Measurements from ENCODE around the gene PTGER3.

GRCh38 chr1:71028981-71029380, 18.6 kb downstream of the PTGER3 start:
- TF ChIP-seq EZH2phosphoT487 (IDR thresholded peaks at IDR 0.05; ENCODE audit: unreplicated experiment) (no peak), CTCF (conservative IDR thresholded peaks at IDR 0.05; ENCODE audit: low read depth in 2 of 2) (no peak), POLR2AphosphoS5 (IDR thresholded peaks at IDR 0.05; ENCODE audit: low read depth) (no peak), EZH2 (IDR thresholded peaks at IDR 0.05; ENCODE audit: low read depth, unreplicated experiment) (no peak), CREB1 (CRISPR knock-in tag; IDR thresholded peaks at IDR 0.05; ENCODE audit: low read depth) (no peak), ZNF331 (CRISPR knock-in tag; IDR thresholded peaks at IDR 0.05; ENCODE audit: low read depth) (no peak), ZNF114 (CRISPR knock-in tag; IDR thresholded peaks at IDR 0.05) (no peak), JUNB (IDR thresholded peaks at IDR 0.05; ENCODE audit: unreplicated experiment) (no peak), NANOG (IDR thresholded peaks at IDR 0.05; ENCODE audit: borderline replicate concordance) (no peak), ZNF462 (CRISPR knock-in tag; IDR thresholded peaks at IDR 0.05) (no peak), STAT1 (IDR thresholded peaks at IDR 0.05; ENCODE audit: unreplicated experiment) (no peak)
- TF ChIP-seq, protein P1, sequence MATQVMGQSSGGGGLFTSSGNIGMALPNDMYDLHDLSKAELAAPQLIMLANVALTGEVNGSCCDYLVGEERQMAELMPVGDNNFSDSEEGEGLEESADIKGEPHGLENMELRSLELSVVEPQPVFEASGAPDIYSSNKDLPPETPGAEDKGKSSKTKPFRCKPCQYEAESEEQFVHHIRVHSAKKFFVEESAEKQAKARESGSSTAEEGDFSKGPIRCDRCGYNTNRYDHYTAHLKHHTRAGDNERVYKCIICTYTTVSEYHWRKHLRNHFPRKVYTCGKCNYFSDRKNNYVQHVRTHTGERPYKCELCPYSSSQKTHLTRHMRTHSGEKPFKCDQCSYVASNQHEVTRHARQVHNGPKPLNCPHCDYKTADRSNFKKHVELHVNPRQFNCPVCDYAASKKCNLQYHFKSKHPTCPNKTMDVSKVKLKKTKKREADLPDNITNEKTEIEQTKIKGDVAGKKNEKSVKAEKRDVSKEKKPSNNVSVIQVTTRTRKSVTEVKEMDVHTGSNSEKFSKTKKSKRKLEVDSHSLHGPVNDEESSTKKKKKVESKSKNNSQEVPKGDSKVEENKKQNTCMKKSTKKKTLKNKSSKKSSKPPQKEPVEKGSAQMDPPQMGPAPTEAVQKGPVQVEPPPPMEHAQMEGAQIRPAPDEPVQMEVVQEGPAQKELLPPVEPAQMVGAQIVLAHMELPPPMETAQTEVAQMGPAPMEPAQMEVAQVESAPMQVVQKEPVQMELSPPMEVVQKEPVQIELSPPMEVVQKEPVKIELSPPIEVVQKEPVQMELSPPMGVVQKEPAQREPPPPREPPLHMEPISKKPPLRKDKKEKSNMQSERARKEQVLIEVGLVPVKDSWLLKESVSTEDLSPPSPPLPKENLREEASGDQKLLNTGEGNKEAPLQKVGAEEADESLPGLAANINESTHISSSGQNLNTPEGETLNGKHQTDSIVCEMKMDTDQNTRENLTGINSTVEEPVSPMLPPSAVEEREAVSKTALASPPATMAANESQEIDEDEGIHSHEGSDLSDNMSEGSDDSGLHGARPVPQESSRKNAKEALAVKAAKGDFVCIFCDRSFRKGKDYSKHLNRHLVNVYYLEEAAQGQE (IDR thresholded peaks at IDR 0.05; ENCODE audit: unreplicated experiment), result no peak
- TF ChIP-seq, protein P2, sequence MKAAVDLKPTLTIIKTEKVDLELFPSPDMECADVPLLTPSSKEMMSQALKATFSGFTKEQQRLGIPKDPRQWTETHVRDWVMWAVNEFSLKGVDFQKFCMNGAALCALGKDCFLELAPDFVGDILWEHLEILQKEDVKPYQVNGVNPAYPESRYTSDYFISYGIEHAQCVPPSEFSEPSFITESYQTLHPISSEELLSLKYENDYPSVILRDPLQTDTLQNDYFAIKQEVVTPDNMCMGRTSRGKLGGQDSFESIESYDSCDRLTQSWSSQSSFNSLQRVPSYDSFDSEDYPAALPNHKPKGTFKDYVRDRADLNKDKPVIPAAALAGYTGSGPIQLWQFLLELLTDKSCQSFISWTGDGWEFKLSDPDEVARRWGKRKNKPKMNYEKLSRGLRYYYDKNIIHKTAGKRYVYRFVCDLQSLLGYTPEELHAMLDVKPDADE (IDR thresholded peaks at IDR 0.05), result no peak

All from GM23338 (cell line).